Ovary (tissue), 3 donors: ENCODE data around the gene C9orf78.

ENCODE experiments used
- CTCF ChIP-seq, 3 donors: fragments of 450-650 bp in 2 of 3; fragments of 200-600 bp in 1 of 3; IDR thresholded peaks; one replicate each; pipeline versions ENCODE4 v1.5.1 to v1.8.0; 2016 to 2022; ENCODE audit warnings: antibody characterized with exemption in 3 of 3, mild to moderate bottlenecking in 1 of 3
- EP300 ChIP-seq: sonication (generic); formaldehyde crosslinking; IDR thresholded peaks from one replicate; pipeline ENCODE4 v1.6.1; 2017; ENCODE audit warnings: antibody characterized with exemption
- POLR2A ChIP-seq: fragments of 450-650 bp; IDR thresholded peaks from one replicate; pipeline ENCODE4 v1.6.1; 2017; ENCODE audit warnings: antibody characterized with exemption, mild to moderate bottlenecking, moderate library complexity
- donor health status: DM: no; HTN: no; CAD: no.

- TF ChIP-seq POLR2A (no peak), CTCF (IDR thresholded peaks at IDR 0.05) (no peak), EP300 (no peak)
Observed at GRCh38 chr9:129810116-129810515, 25.0 kb downstream of the C9orf78 start.
